Measurements from ENCODE around the gene KMT2E. TPM values are rescaled to one million over a fixed set of nuclear protein-coding genes. Genes with fewer than 3 reads are reported as not detected.

Gene KMT2E
- total and polyA plus RNA-seq, 8 donors, result 14.1 to 62.5 (median 32.2) TPM

DNA sequence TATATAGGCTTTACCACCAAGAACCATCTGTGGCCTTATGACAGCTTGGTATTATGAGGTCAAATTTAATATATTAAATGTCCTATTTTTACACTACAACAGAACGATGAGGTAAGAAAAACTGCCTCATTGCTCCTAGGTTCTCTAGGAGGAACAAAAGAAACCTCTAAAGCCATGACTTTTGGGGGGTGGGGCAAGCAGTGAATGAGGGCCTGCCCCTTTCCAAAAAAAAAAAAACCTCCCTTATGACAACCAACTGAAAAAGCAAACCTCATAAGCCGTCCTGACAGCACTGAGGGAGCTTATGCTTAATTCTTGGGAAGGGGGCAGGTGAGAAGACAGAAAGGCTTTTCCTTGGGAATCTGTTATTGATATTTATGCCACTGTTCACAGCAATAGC is 116.6 kb downstream of the KMT2E start:
- Histone ChIP-seq H3K9me3 (no peaks in the 10 kb centered on the region), H3K4me1 (no peaks in the 10 kb centered on the region), H3K27me3 (no peaks in the 10 kb centered on the region), H3K36me3 (peaks cover 0 to 6% (median 0%) of the 10 kb centered on the region in 3 donors), H3K4me3 (no peak overlapping the region), H3K27ac (no peak overlapping the region)
- intact Hi-C loops (cut with DNase I), result no loop called here
- DNase-seq (no peak), ATAC-seq (no peak), FAIRE-seq (no peak)
- WGBS, 2 donors, result 87 to 94% methylated on average over 2 of the region's 2 CpGs
- TF ChIP-seq, protein P1, sequence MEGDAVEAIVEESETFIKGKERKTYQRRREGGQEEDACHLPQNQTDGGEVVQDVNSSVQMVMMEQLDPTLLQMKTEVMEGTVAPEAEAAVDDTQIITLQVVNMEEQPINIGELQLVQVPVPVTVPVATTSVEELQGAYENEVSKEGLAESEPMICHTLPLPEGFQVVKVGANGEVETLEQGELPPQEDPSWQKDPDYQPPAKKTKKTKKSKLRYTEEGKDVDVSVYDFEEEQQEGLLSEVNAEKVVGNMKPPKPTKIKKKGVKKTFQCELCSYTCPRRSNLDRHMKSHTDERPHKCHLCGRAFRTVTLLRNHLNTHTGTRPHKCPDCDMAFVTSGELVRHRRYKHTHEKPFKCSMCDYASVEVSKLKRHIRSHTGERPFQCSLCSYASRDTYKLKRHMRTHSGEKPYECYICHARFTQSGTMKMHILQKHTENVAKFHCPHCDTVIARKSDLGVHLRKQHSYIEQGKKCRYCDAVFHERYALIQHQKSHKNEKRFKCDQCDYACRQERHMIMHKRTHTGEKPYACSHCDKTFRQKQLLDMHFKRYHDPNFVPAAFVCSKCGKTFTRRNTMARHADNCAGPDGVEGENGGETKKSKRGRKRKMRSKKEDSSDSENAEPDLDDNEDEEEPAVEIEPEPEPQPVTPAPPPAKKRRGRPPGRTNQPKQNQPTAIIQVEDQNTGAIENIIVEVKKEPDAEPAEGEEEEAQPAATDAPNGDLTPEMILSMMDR (IDR thresholded peaks at IDR 0.05), result no peak

- H3K4me3 ChIP-seq, result no peak overlapping the region
- intact Hi-C loops (cut with DNase I), result no loop called here
- FAIRE-seq, result no peak
- H3K4me1 ChIP-seq, result no peaks in the 10 kb centered on the region
- H3K9me3 ChIP-seq, result no peaks in the 10 kb centered on the region
- no peak for DNase-seq
- H3K36me3 ChIP-seq, result peaks cover 0 to 6% (median 0%) of the 10 kb centered on the region in 3 donors
- no peak overlapping the region for H3K27ac ChIP-seq
- TF ChIP-seq, protein P1 (IDR thresholded peaks at IDR 0.05), result no peak
- H3K27me3 ChIP-seq, result no peaks in the 10 kb centered on the region
- 90 to 92% methylated on average over 12 of the region's 12 CpGs for WGBS, 2 donors
- no peak for ATAC-seq
Measured at GRCh38 chr7:105131033-105131656, 117.1 kb downstream of the KMT2E start.

GRCh38 chr7:105131890-105132289 is 117.9 kb downstream of the KMT2E start:
- Histone ChIP-seq H3K4me3 (no peak overlapping the region), H3K9me3 (no peaks in the 10 kb centered on the region), H3K27ac (no peak overlapping the region), H3K4me1 (no peaks in the 10 kb centered on the region), H3K27me3 (no peaks in the 10 kb centered on the region), H3K36me3 (peaks cover 0 to under 1% (median 0%) of the 10 kb centered on the region in 3 donors)
- FAIRE-seq (no peak), DNase-seq (no peak), ATAC-seq (no peak)
- intact Hi-C loops (cut with DNase I), result no loop called here
- TF ChIP-seq, protein P1 (IDR thresholded peaks at IDR 0.05), result no peak
- 74 to 83% methylated on average over 7 of the region's 7 CpGs for WGBS, 2 donors

DNA sequence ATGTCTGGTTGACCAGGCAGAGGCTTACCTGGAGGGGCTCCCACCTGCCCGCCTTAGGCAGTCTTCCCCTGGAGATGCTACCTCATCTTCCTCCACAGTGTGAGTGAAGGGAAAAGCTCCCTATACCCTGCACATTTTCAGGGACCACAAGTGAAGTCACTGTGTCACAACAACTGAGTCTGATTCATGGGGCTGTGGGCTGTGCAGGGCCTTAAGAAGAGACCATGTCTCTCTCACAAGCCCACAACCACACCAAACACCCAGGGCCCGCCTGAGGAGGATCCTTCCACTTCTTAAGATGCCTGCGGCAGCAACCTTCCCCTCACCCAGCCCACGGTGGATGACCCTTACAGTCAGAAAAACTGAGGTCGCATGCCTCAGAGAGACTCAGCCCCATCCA is 118.3 kb downstream of the KMT2E start:
- intact Hi-C loops (cut with DNase I), result no loop called here
- DNase-seq (no peak), ATAC-seq (no peak), FAIRE-seq (no peak)
- WGBS, 2 donors, result 92 to 96% methylated on average over 5 of the region's 5 CpGs
- H3K9me3 ChIP-seq, result no peaks in the 10 kb centered on the region
- no peaks in the 10 kb centered on the region for H3K27me3 ChIP-seq
- H3K27ac ChIP-seq, result no peak overlapping the region
- H3K4me1 ChIP-seq, result no peaks in the 10 kb centered on the region
- no peak overlapping the region for H3K4me3 ChIP-seq
- TF ChIP-seq, protein P1 (IDR thresholded peaks at IDR 0.05), result no peak
- H3K36me3 ChIP-seq, result no peaks in the 10 kb centered on the region

- Histone ChIP-seq H3K9me3 (no peaks in the 10 kb centered on the region), H3K4me1 (no peaks in the 10 kb centered on the region), H3K27ac (no peak overlapping the region), H3K36me3 (no peaks in the 10 kb centered on the region), H3K27me3 (no peaks in the 10 kb centered on the region), H3K4me3 (no peak overlapping the region)
- DNase-seq (no peak), FAIRE-seq (no peak), ATAC-seq (no peak)
- TF ChIP-seq, protein P1 (IDR thresholded peaks at IDR 0.05), result no peak
- 92 to 94% methylated on average over 10 of the region's 10 CpGs for WGBS, 2 donors
- intact Hi-C loops (cut with DNase I), result no loop called here
Measured at GRCh38 chr7:105132835-105133234, 118.8 kb downstream of the KMT2E start.

Measured in pancreas (tissue), 10 donors.